GM23248 (cell line): ENCODE data around the gene SLC37A3.

Experiments
- EZH2 ChIP-seq: fragments of 200-600 bp; sonication (generic); IDR thresholded peaks from 2 replicates; pipeline ENCODE4 v1.6.1; 2018; ENCODE audit warnings: antibody characterized with exemption, mild to moderate bottlenecking; ENCODE audit not compliant: insufficient read depth, poor library complexity, severe bottlenecking
- EZH2phosphoT487 ChIP-seq: fragments of 200-600 bp; sonication (generic); IDR thresholded peaks from 2 replicates; pipeline ENCODE4 v1.6.1; 2018; ENCODE audit warnings: antibody characterized with exemption, moderate library complexity, mild to moderate bottlenecking, low read depth; ENCODE audit not compliant: insufficient read depth

GRCh38 chr7:140322759-140323158 is 75.6 kb downstream of the SLC37A3 start:
- no peak for TF ChIP-seq EZH2
- TF ChIP-seq EZH2phosphoT487 = no peak
